OCI-LY7 (cell line): ENCODE measurements around the gene MAP3K15.

Experiments used
- CTCF ChIP-seq: fragments of 200-600 bp; sonication (generic); conservative IDR thresholded peaks from 2 replicates; pipeline ENCODE4 v1.5.1; 2014; ENCODE audit warnings: mild to moderate bottlenecking, antibody characterized with exemption, low read length, moderate library complexity, mixed read lengths
- EZH2phosphoT487 ChIP-seq: fragments of 200-600 bp; sonication (generic); IDR thresholded peaks from 2 replicates; pipeline ENCODE4 v1.6.1; 2018; ENCODE audit warnings: low read depth, borderline replicate concordance, mild to moderate bottlenecking, mixed run types, antibody characterized with exemption, low read length, moderate library complexity, mixed read lengths

GRCh38 chrX:19532709-19533108, 17.4 kb upstream of the MAP3K15 start:
- no peak for TF ChIP-seq CTCF
- no peak for TF ChIP-seq EZH2phosphoT487
